ENCODE measurements around the gene PPP1R12B.
A peak's percentile ranks its signal among the peaks of the same experiment; 100 is the strongest.

GRCh38 chr1:202561726-202562443, 213.4 kb downstream of the PPP1R12B start:
- TF ChIP-seq CTCF (conservative IDR thresholded peaks at IDR 0.05; ENCODE audit: low read depth in 2 of 2) (peak; percentile 48 to 59), POLR2AphosphoS5 (IDR thresholded peaks at IDR 0.05; ENCODE audit: low read depth) (no peak), EZH2 (IDR thresholded peaks at IDR 0.05; ENCODE audit: low read depth, unreplicated experiment) (no peak)
- TF ChIP-seq, protein P1, sequence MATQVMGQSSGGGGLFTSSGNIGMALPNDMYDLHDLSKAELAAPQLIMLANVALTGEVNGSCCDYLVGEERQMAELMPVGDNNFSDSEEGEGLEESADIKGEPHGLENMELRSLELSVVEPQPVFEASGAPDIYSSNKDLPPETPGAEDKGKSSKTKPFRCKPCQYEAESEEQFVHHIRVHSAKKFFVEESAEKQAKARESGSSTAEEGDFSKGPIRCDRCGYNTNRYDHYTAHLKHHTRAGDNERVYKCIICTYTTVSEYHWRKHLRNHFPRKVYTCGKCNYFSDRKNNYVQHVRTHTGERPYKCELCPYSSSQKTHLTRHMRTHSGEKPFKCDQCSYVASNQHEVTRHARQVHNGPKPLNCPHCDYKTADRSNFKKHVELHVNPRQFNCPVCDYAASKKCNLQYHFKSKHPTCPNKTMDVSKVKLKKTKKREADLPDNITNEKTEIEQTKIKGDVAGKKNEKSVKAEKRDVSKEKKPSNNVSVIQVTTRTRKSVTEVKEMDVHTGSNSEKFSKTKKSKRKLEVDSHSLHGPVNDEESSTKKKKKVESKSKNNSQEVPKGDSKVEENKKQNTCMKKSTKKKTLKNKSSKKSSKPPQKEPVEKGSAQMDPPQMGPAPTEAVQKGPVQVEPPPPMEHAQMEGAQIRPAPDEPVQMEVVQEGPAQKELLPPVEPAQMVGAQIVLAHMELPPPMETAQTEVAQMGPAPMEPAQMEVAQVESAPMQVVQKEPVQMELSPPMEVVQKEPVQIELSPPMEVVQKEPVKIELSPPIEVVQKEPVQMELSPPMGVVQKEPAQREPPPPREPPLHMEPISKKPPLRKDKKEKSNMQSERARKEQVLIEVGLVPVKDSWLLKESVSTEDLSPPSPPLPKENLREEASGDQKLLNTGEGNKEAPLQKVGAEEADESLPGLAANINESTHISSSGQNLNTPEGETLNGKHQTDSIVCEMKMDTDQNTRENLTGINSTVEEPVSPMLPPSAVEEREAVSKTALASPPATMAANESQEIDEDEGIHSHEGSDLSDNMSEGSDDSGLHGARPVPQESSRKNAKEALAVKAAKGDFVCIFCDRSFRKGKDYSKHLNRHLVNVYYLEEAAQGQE (IDR thresholded peaks at IDR 0.05; ENCODE audit: unreplicated experiment), result no peak
